ENCODE results near the gene YTHDF1.
"Not testable (repeated sequence)": the region's sequence is repeated elsewhere in the genome, so short reads cannot be mapped to it uniquely, and the experiment has no call there.

The YTHDF1 gene

GRCh38 chr20:63225082-63225454 is 9.1 kb upstream of the YTHDF1 start:
- DNase-seq = no peak

GRCh38 chr20:63224412-63225081 is 8.6 kb upstream of the YTHDF1 start:
- no peak for DNase-seq

GRCh38 chr20:63223826-63224207 is 7.9 kb upstream of the YTHDF1 start:
- no peak for DNase-seq

- DNase-seq = no peak
Observed at GRCh38 chr20:63223121-63223825, 7.3 kb upstream of the YTHDF1 start.

- no peak for DNase-seq
Observed at GRCh38 chr20:63222541-63222940, 6.6 kb upstream of the YTHDF1 start.

- not testable (repeated sequence) for DNase-seq
Observed at GRCh38 chr20:63221400-63222053, 5.6 kb upstream of the YTHDF1 start.

GRCh38 chr20:63220696-63221399 is 4.9 kb upstream of the YTHDF1 start:
- DNase-seq = no peak

- no peak for DNase-seq
Observed at GRCh38 chr20:63219866-63220521, 4.1 kb upstream of the YTHDF1 start.

- DNase-seq = no peak
Observed at GRCh38 chr20:63219447-63219821, 3.5 kb upstream of the YTHDF1 start.

GRCh38 chr20:63218701-63219446 is 2.9 kb upstream of the YTHDF1 start:
- no peak for DNase-seq

- no peak for DNase-seq
Observed at GRCh38 chr20:63217706-63218105, 1.8 kb upstream of the YTHDF1 start.

GRCh38 chr20:63216849-63217471 is 1.0 kb upstream of the YTHDF1 start:
- DNase-seq = no peak

- DNase-seq = no peak
Observed at GRCh38 chr20:63215101-63216040, 560 bp downstream of the YTHDF1 start.

- DNase-seq = no peak
Observed at GRCh38 chr20:63214514-63214913, 1.4 kb downstream of the YTHDF1 start.

GRCh38 chr20:63212792-63213191 is 3.1 kb downstream of the YTHDF1 start:
- no peak for DNase-seq

GRCh38 chr20:63212393-63212730 is 3.6 kb downstream of the YTHDF1 start:
- DNase-seq = no peak

- DNase-seq = no peak
Observed at GRCh38 chr20:63210011-63210605, 5.8 kb downstream of the YTHDF1 start.

GRCh38 chr20:63208346-63208909 is 7.5 kb downstream of the YTHDF1 start:
- no peak for DNase-seq

- DNase-seq = no peak
Observed at GRCh38 chr20:63206878-63207277, 9.1 kb downstream of the YTHDF1 start.

GRCh38 chr20:63205896-63206295 is 10.0 kb downstream of the YTHDF1 start:
- DNase-seq = no peak
